Stimulated activated CD8-positive, alpha-beta memory T cell treated with anti-CD3 and anti-CD28 coated beads, Interleukin-2, amount 100 ng/mL, for 48 hours (primary cell): ENCODE measurements around the gene SLC6A8.
"Not testable (repeated sequence)": the region's sequence is repeated elsewhere in the genome, so short reads cannot be mapped to it uniquely, and the experiment has no call there.

Experiments
- DNase-seq, 2 donors: peaks; one replicate each; pipeline ENCODE4 v3.0.0-alpha.2; 2020; ENCODE audit warnings: low read depth in 2 of 2

SLC6A8 gene

GRCh38 chrX:153708415-153708814, 20.7 kb downstream of the SLC6A8 start:
- DNase-seq = no peak

GRCh38 chrX:153709726-153710674, 22.3 kb downstream of the SLC6A8 start:
- no peak for DNase-seq

GRCh38 chrX:153714256-153714655, 26.5 kb downstream of the SLC6A8 start:
- DNase-seq = no peak

- no peak for DNase-seq
Observed at GRCh38 chrX:153717445-153717844, 29.7 kb downstream of the SLC6A8 start.

- DNase-seq = no peak
Observed at GRCh38 chrX:153719238-153719637, 31.5 kb downstream of the SLC6A8 start.

GRCh38 chrX:153719701-153720100, 32.0 kb downstream of the SLC6A8 start:
- no peak for DNase-seq

- no peak for DNase-seq
Observed at GRCh38 chrX:153722704-153723350, 35.1 kb downstream of the SLC6A8 start.

- DNase-seq = peak; percentile 50
Observed at GRCh38 chrX:153723351-153724251, 35.9 kb downstream of the SLC6A8 start.

- peak; percentile 76 to 82 for DNase-seq
Observed at GRCh38 chrX:153724252-153725038, 36.7 kb downstream of the SLC6A8 start, which contains the start of the genes ABCD1 and BCAP31. Gene ABCD1 (plus strand): TSS chrX:153724856. CDS start chrX:153725267, 411 bp downstream. Gene BCAP31 (minus strand): TSS chrX:153724387. CDS start chrX:153723244, 1,143 bp downstream.

- DNase-seq = no peak
Observed at GRCh38 chrX:153725039-153725831, 37.5 kb downstream of the SLC6A8 start.

GRCh38 chrX:153725832-153726285, 38.1 kb downstream of the SLC6A8 start:
- no peak for DNase-seq

GRCh38 chrX:153726286-153727122, 38.8 kb downstream of the SLC6A8 start:
- no peak for DNase-seq

- no peak for DNase-seq
Observed at GRCh38 chrX:153727123-153727931, 39.6 kb downstream of the SLC6A8 start.

GRCh38 chrX:153728095-153728494, 40.4 kb downstream of the SLC6A8 start:
- DNase-seq = no peak

GRCh38 chrX:153728951-153729631, 41.4 kb downstream of the SLC6A8 start:
- DNase-seq = no peak

GRCh38 chrX:153730115-153730514, 42.4 kb downstream of the SLC6A8 start:
- not testable (repeated sequence) for DNase-seq

- no peak for DNase-seq
Observed at GRCh38 chrX:153731117-153731844, 43.6 kb downstream of the SLC6A8 start.
